Subcutaneous abdominal adipose tissue (tissue), 5 donors: ENCODE results near the gene SLFNL1.
A peak's percentile ranks its signal among the peaks of the same experiment; 100 is the strongest.

Source experiments
- H3K27ac ChIP-seq: one replicate; pipeline ENCODE4 v1.7.0; 2013; ENCODE audit warnings: low read depth, mild to moderate bottlenecking, inconsistent platforms, low read length, moderate library complexity
- H3K27me3 ChIP-seq, 5 donors: one replicate each; pipeline ENCODE4 v1.7.0; 2013; ENCODE audit warnings: low read length in 5 of 5, inconsistent platforms in 1 of 5; ENCODE audit not compliant: control insufficient read depth in 5 of 5, insufficient read depth in 4 of 5
- H3K36me3 ChIP-seq, 5 donors: one replicate each; pipeline ENCODE4 v1.7.0; 2013; ENCODE audit warnings: low read length in 5 of 5; ENCODE audit not compliant: control insufficient read depth in 5 of 5, insufficient read depth in 5 of 5
- H3K4me1 ChIP-seq, 5 donors: one replicate each; pipeline ENCODE4 v1.7.0; 2013; ENCODE audit warnings: low read length in 5 of 5, mild to moderate bottlenecking in 3 of 5, moderate library complexity in 1 of 5; ENCODE audit not compliant: control insufficient read depth in 5 of 5, insufficient read depth in 5 of 5
- H3K4me3 ChIP-seq, 5 donors: one replicate each; pipeline ENCODE4 v1.7.0; 2013; ENCODE audit warnings: low read length in 5 of 5, low read depth in 1 of 5
- H3K9ac ChIP-seq, 5 donors: one replicate each; pipeline ENCODE4 v1.7.0; 2013; ENCODE audit warnings: low read length in 5 of 5, mild to moderate bottlenecking in 4 of 5, moderate library complexity in 3 of 5
- H3K9me3 ChIP-seq, 5 donors: one replicate each; pipeline ENCODE4 v1.7.0; 2013; ENCODE audit warnings: low read length in 5 of 5; ENCODE audit not compliant: control insufficient read depth in 5 of 5
- donor health status: healthy.
- donor health status: healthy.
- donor health status: healthy.
- donor health status: healthy.
- donor health status: healthy.

Gene SLFNL1

DNA sequence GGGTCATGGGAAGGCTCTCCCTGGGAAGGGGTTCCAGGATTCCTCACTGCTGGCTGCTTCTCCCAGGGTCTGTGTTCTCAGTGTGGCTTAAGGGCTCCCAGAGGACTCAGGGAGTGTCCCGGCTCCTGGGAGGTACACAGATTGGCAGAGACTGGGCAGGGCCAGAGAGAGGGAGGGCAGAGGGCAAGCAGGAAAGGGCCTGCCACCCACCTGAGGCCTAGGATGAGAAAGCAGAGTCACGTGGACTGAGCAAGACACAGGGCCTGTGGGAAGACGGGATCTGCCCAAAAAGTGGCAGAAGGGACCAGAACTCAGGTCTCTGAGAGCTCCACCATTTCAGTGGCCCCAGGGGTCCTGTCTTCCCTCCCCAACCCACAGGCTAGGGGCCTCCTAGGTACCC is 871 bp downstream of the SLFNL1 start:
- Histone ChIP-seq H3K36me3 (peaks cover 0 to 15% (median 14%) of the 10 kb centered on the region in 5 donors), H3K9me3 (no peaks in the 10 kb centered on the region), H3K27me3 (no peaks in the 10 kb centered on the region), H3K27ac (no peak overlapping the region), H3K4me1 (peaks cover under 1 to 21% (median 13%) of the 10 kb centered on the region in 5 donors), H3K9ac (no peak overlapping the region), H3K4me3 (no peak overlapping the region)

DNA sequence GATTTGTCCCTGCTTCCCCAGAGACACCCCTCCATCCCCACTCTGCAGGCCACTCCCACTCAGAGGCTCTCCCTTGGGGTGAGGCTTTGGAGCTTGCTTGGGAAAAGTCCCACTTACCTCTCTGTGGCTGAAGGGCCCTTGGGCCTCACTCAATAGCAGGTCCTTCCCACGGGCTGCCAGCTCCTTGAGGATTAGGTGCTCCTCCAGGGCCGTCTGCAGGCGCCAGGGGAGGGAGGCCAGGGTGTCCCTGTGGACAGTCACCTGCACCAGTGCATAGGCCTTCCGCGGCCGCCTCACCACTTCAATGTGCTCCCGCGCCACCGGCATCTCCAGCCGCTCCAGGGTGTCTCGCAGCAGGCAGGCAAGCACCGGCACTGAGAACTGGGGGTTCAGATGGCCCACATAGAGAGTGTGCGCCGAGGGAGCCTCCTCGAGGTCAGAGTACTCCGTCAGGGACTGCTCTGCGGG is 1.4 kb downstream of the SLFNL1 start:
- Histone ChIP-seq H3K27me3 (no peaks in the 10 kb centered on the region), H3K4me1 (peaks cover 4 to 26% (median 18%) of the 10 kb centered on the region in 5 donors), H3K9ac (no peak overlapping the region), H3K36me3 (peaks cover 0 to 15% (median 10%) of the 10 kb centered on the region in 5 donors), H3K4me3 (no peak overlapping the region), H3K27ac (no peak overlapping the region), H3K9me3 (no peaks in the 10 kb centered on the region)

DNA sequence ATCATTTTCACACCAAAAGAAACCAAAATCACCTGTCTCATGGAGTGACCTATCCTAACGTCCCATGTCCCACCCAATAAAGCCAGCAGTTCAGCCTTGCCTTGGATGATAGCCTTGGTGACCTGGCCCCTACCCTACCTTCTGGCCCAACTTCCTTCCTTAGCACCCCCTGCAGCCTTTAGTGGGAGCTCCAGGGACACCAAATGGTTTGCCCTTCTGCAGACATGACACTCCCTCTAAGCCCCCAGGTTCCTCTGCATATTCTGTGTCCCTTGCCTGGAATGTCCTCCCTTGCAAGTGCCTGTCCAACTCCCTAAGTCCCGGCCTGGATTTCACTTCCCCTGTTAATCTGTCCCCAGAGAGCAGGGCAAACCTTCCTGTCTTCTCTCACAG is 2.2 kb downstream of the SLFNL1 start:
- Histone ChIP-seq H3K36me3 (peaks cover 0 to 14% (median 10%) of the 10 kb centered on the region in 5 donors), H3K27ac (no peak overlapping the region), H3K4me1 (peaks cover 4 to 34% (median 26%) of the 10 kb centered on the region in 5 donors), H3K9ac (no peak overlapping the region), H3K27me3 (no peaks in the 10 kb centered on the region), H3K4me3 (no peak overlapping the region), H3K9me3 (no peaks in the 10 kb centered on the region)

DNA sequence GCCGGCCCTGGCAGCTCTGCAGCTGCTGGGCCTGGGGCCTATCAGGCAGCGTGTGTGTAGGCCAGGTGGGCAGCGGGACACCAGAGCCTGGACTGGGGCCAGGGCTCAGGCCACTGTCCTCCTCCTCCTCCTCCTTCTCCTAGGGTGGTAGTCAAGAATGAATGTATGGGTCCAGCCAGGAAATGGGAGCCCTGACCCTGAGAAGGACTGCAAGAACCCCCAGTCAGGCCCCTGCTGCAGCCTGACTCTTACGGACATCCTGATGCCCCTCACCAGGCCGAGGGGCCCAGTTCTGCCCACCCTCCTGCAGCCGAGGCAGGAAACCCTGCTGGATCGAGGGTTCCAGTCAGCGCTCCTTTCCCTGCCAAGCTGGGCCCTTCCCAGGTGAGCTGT is 3.5 kb downstream of the SLFNL1 start:
- no peaks in the 10 kb centered on the region for H3K27me3 ChIP-seq
- H3K4me3 ChIP-seq = no peak overlapping the region
- no peaks in the 10 kb centered on the region for H3K9me3 ChIP-seq
- H3K27ac ChIP-seq = no peak overlapping the region
- H3K9ac ChIP-seq = no peak overlapping the region
- H3K36me3 ChIP-seq = peaks cover 0 to 11% (median 6%) of the 10 kb centered on the region in 5 donors
- peaks cover 4 to 46% (median 38%) of the 10 kb centered on the region in 5 donors for H3K4me1 ChIP-seq

DNA sequence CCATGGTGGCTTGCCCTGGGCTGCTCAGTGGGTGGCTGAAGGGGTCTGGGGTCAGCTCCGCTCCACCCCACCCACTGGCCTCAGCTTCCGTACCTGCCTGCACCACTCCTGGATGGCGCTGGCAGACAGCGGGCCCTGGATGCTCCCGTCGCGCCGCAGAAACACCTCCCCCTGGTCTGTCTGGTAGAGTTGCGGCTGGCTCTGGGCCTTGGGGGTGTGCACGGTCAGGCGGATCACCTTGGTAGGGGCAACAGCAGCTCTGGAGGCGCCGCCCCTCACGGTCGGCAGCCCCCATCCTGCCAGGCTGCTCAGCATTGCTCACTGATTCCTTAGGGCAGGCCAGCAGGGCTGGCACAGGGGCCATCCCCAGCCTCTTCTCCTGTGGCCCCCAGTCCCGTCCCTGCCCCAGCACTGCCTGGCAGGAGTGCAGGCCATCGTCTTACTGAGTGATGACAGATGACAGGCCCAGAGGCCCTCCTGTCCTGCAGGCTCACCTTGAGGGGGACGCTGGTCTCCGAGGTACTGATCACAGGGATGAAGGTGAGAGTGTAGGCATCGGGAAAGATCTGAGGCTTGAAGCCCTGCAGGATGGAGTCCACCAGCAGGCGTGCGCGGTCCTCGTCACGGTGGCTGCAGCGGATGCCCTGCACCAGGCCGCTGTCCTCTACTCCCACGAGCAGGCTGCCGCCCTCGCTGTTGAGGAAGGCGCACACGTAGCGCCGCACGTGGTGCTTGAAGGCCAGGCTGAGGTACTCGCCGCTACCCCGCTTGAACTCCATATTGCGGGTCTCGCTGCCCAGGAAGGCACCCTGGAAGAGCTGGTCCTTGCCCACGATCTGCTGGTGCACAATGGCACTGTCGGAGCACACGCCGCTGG is 4.1 kb downstream of the SLFNL1 start:
- no peaks in the 10 kb centered on the region for H3K27me3 ChIP-seq
- H3K36me3 ChIP-seq = peaks cover 0 to 11% (median 6%) of the 10 kb centered on the region in 5 donors

DNA sequence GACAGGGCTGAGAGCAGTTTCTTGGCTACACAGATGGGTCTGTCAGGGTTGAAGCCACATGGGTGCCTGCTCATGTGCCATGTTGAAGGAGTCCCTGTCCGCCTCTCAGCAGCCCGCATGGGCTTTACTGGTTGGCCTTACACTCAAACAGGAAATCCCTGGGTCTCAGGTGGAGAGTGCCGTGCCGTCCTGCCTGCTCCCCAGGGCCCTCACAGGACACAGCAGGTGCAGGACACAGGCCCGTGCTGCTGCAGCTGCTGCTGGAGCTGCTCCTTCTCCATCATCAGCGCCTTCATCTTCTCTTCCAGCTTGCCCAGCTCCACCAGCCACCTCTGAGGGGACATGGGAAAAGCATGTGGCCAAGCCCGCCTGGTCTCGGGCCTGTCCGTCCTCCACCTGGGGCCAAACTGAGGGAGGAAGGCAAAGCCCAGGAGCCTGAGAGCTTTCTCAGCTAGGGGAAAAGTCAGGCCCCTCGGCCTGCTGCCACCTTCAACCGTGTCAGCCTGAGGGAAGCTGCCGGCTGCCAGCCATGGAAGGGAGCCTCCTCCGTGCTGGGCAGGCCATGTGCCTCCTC is 5.5 kb downstream of the SLFNL1 start:
- Histone ChIP-seq H3K4me3 (no peak overlapping the region), H3K36me3 (peaks cover 0 to 24% (median 12%) of the 10 kb centered on the region in 5 donors), H3K9me3 (no peaks in the 10 kb centered on the region), H3K4me1 (peaks cover 4 to 31% (median 29%) of the 10 kb centered on the region in 5 donors), H3K27me3 (no peaks in the 10 kb centered on the region), H3K9ac (no peak overlapping the region), H3K27ac (no peak overlapping the region)

More for the DNA sequence above, 4.1 kb downstream of the SLFNL1 start:
- H3K27ac ChIP-seq = no peak overlapping the region
- peaks cover 4 to 44% (median 38%) of the 10 kb centered on the region in 5 donors for H3K4me1 ChIP-seq
- H3K4me3 ChIP-seq = no peak overlapping the region
- no peak overlapping the region for H3K9ac ChIP-seq
- H3K9me3 ChIP-seq = no peaks in the 10 kb centered on the region

DNA sequence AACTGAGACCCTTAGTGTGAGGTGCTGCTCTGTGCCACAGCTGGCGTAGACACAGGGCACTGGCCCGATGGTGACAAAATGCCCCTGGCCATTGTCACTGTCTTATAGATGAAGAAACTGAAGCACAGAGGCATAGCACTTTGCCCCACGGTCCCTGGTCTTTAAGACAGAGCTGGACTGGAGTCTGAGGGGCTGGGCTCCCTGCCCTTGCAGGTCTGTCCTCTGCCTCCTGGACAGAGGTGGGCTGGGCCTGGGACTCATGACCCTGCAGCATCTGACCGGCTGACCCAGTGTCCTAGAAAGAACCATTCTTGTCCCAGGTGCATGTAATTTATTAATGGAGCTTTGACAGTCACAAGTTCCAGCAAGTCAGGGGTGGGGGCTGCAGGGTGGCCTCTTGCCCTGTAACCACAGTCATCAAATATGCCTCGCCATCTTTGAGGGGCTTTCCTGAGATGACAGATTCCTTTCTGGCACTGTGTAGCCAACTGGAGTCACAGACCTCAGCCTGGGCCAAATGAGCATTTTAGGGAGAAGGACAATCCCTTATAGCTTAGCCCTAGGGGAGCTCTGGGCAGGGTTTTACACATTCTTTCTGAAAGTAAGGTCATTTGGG is 6.1 kb downstream of the SLFNL1 start:
- peaks cover 4 to 31% (median 29%) of the 10 kb centered on the region in 5 donors for H3K4me1 ChIP-seq
- no peak overlapping the region for H3K9ac ChIP-seq
- no peak overlapping the region for H3K27ac ChIP-seq
- no peaks in the 10 kb centered on the region for H3K27me3 ChIP-seq
- no peak overlapping the region for H3K4me3 ChIP-seq
- peaks cover 0 to 29% (median 15%) of the 10 kb centered on the region in 5 donors for H3K36me3 ChIP-seq
- no peaks in the 10 kb centered on the region for H3K9me3 ChIP-seq

DNA sequence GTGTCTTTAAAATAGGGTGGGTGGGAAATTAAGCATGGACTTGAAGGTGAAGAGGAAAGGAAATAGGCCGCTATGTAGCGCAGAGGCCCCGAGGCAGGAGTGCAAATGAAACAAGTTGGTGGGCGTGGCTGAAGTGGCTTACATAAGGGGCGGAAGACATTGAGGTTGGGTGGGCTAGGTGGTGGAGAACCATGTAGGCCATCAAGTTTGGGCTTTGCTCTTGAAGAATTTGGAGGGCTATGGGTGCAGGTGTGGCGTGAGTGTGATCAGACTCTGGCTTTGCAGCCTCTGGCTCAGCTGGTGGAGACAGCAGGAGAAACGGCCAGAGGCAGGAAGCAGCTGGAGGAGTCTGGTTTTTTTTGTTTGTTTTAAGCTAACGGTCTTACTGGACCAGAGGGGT is 6.7 kb downstream of the SLFNL1 start:
- Histone ChIP-seq H3K4me3 (no peak overlapping the region), H3K9ac (no peak overlapping the region), H3K9me3 (no peaks in the 10 kb centered on the region), H3K27me3 (no peaks in the 10 kb centered on the region), H3K4me1 (peaks cover 4 to 31% (median 29%) of the 10 kb centered on the region in 5 donors), H3K36me3 (peaks cover 2 to 34% (median 21%) of the 10 kb centered on the region in 5 donors), H3K27ac (no peak overlapping the region)

DNA sequence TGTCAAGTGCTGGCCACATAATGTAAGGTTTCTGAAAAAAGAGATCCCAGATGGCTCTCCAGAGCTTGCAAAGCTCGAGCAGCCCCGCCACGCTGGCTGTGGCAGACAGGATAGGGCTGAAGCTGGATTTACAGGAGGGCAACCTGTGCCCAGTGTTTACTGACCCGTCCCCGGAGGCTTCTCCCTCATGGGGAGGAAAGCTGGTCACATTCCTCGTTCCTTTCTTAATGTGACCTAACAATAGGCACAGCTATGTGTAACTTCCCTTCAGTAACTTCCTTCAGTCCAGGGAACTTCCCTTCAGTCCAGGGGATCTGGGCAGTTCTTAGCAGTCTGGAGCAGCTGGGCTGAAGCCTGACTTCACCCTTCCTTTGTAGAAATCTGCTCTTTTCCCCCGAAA is 7.7 kb downstream of the SLFNL1 start:
- Histone ChIP-seq H3K4me3 (peak overlapping the region in 3 of 5 donors; percentile 4 to 27 (median 17)), H3K9me3 (no peaks in the 10 kb centered on the region), H3K36me3 (peaks cover 5 to 44% (median 30%) of the 10 kb centered on the region in 5 donors), H3K9ac (peak overlapping the region in 2 of 5 donors; percentile 31 to 38), H3K27me3 (no peaks in the 10 kb centered on the region), H3K4me1 (peaks cover 4 to 31% (median 29%) of the 10 kb centered on the region in 5 donors), H3K27ac (peak overlapping the region; percentile 17)
